Smooth muscle cell (in vitro differentiated cells): ENCODE measurements around the gene APLNR. TPM values are rescaled to one million over a fixed set of nuclear protein-coding genes. Genes with fewer than 3 reads are reported as not detected.
A peak's percentile ranks its signal among the peaks of the same experiment; 100 is the strongest.

Source experiments
- DNase-seq: peaks from one replicate; lab custom pipeline; 2025; ENCODE audit not compliant: unreplicated experiment; lab: John Stamatoyannopoulos, UW
- H2AFZ ChIP-seq: fragments of 200-600 bp; sonication (generic); 2 replicates; pipeline ENCODE4 v1.6.0; 2016; ENCODE audit warnings: antibody characterized with exemption, low read depth, mild to moderate bottlenecking
- H3F3A ChIP-seq: fragments of 200-600 bp; sonication (generic); 2 replicates; pipeline ENCODE4 v1.6.0; 2017; ENCODE audit warnings: antibody characterized with exemption, low read depth
- H3K27ac ChIP-seq: fragments of 200-600 bp; sonication (generic); 2 replicates; pipeline ENCODE4 v1.5.1; 2016; ENCODE audit warnings: low read depth, mild to moderate bottlenecking
- H3K27me3 ChIP-seq: fragments of 200-600 bp; sonication (generic); 2 replicates; pipeline ENCODE4 v1.6.1; 2016; ENCODE audit warnings: low read depth, mild to moderate bottlenecking
- H3K36me3 ChIP-seq: fragments of 200-600 bp; sonication (generic); 2 replicates; pipeline ENCODE4 v1.5.1; 2016; ENCODE audit warnings: low read depth
- H3K4me1 ChIP-seq: fragments of 200-600 bp; sonication (generic); 2 replicates; pipeline ENCODE4 v1.5.1; 2016; ENCODE audit warnings: low read depth
- H3K4me2 ChIP-seq: fragments of 200-600 bp; sonication (generic); 2 replicates; pipeline ENCODE4 v1.6.0; 2016; ENCODE audit warnings: mild to moderate bottlenecking
- H3K4me3 ChIP-seq: fragments of 200-600 bp; sonication (generic); 2 replicates; pipeline ENCODE4 v1.5.1; 2016; ENCODE audit warnings: mild to moderate bottlenecking
- H3K79me2 ChIP-seq: fragments of 200-600 bp; sonication (generic); 2 replicates; pipeline ENCODE4 v1.6.0; 2016; ENCODE audit warnings: low read depth, mild to moderate bottlenecking
- H3K9ac ChIP-seq: fragments of 200-600 bp; sonication (generic); 2 replicates; pipeline ENCODE4 v1.6.0; 2016; ENCODE audit warnings: low read depth
- H3K9me3 ChIP-seq: fragments of 200-600 bp; sonication (generic); replicated peaks from 2 replicates; pipeline ENCODE4 v1.5.1; 2016; ENCODE audit warnings: low read depth
- H4K20me1 ChIP-seq: fragments of 200-600 bp; sonication (generic); 2 replicates; pipeline ENCODE4 v1.6.0; 2016; ENCODE audit warnings: low read depth
- CTCF ChIP-seq: fragments of 200-600 bp; sonication (generic); IDR thresholded peaks from 2 replicates; pipeline ENCODE4 v1.5.1; 2017; ENCODE audit warnings: borderline replicate concordance, mild to moderate bottlenecking, antibody characterized with exemption; ENCODE audit not compliant: insufficient read depth, poor library complexity, severe bottlenecking
- WGBS: methylation state at CpG from one replicate; pipeline ENCODE4 v1.1.7; 2016; ENCODE audit warnings: low lambda C conversion rate; 5-methylcytosine and 5-hydroxymethylcytosine counted together
- polyA plus RNA-seq: library from polyadenylated mRNA; unstranded; fragments of >200 nt; fragmentation: Nextera tagmentation; extraction: Ambion mirVana; gene quantifications from 2 replicates; pipeline ENCODE4 v1.2.1, GENCODE V29; 2016
- total RNA-seq: library from RNA; depleted of rRNA; stranded (reverse); fragments of >200 nt; gene quantifications from 2 replicates; pipeline ENCODE4 v1.2.3, GENCODE V29; 2014

The APLNR gene
- total and polyA plus RNA-seq, 2 experiments from 2014 or later = 103 to 214 TPM

- peak overlapping the region; percentile 55 for H3K4me2 ChIP-seq
- WGBS = 56% methylated on average over 2 of the region's 2 CpGs
- no peaks in the 10 kb centered on the region for H4K20me1 ChIP-seq
- no peaks in the 10 kb centered on the region for H3K27me3 ChIP-seq
- TF ChIP-seq CTCF = no peak
- H3K27ac ChIP-seq = peak overlapping the region; percentile 80
- no peak for DNase-seq
- H3K9ac ChIP-seq = no peak overlapping the region
- H3K9me3 ChIP-seq = no peaks in the 10 kb centered on the region
- no peaks in the 10 kb centered on the region for H3K79me2 ChIP-seq
- H3K36me3 ChIP-seq = no peaks in the 10 kb centered on the region
- peaks cover 12% of the 10 kb centered on the region for H3K4me1 ChIP-seq
- H3K4me3 ChIP-seq = no peak overlapping the region
- peaks cover 20% of the 10 kb centered on the region for H3F3A ChIP-seq
- no peak overlapping the region for H2AFZ ChIP-seq
Measured at GRCh38 chr11:57224128-57224527, 12.9 kb downstream of the APLNR start.

- 41% methylated on average over 3 of the region's 3 CpGs for WGBS
- no peak for TF ChIP-seq CTCF
- Histone ChIP-seq H3K27me3 (no peaks in the 10 kb centered on the region), H3K4me3 (no peak overlapping the region), H3K79me2 (no peaks in the 10 kb centered on the region), H3K27ac (peak overlapping the region; percentile 80), H3F3A (peaks cover 20% of the 10 kb centered on the region), H3K4me2 (peak overlapping the region; percentile 55), H3K4me1 (peaks cover 12% of the 10 kb centered on the region), H3K36me3 (no peaks in the 10 kb centered on the region), H4K20me1 (no peaks in the 10 kb centered on the region), H3K9ac (no peak overlapping the region), H2AFZ (no peak overlapping the region), H3K9me3 (no peaks in the 10 kb centered on the region)
- no peak for DNase-seq
Measured at GRCh38 chr11:57223601-57224000, 13.4 kb downstream of the APLNR start.

- no peak for TF ChIP-seq CTCF
- H3K27ac ChIP-seq = peak overlapping the region; percentile 80
- 15% methylated on average over 1 of the region's 1 CpG for WGBS
- H4K20me1 ChIP-seq = no peaks in the 10 kb centered on the region
- H2AFZ ChIP-seq = no peak overlapping the region
- no peaks in the 10 kb centered on the region for H3K27me3 ChIP-seq
- no peak for DNase-seq
- no peak overlapping the region for H3K4me2 ChIP-seq
- no peaks in the 10 kb centered on the region for H3K79me2 ChIP-seq
- H3K4me1 ChIP-seq = peaks cover 12% of the 10 kb centered on the region
- H3K9ac ChIP-seq = no peak overlapping the region
- H3K4me3 ChIP-seq = no peak overlapping the region
- no peaks in the 10 kb centered on the region for H3K36me3 ChIP-seq
- no peaks in the 10 kb centered on the region for H3K9me3 ChIP-seq
- peaks cover 20% of the 10 kb centered on the region for H3F3A ChIP-seq
Measured at GRCh38 chr11:57222239-57222638, 14.8 kb downstream of the APLNR start.

- Histone ChIP-seq H4K20me1 (no peaks in the 10 kb centered on the region), H3F3A (peaks cover 18% of the 10 kb centered on the region), H3K9ac (no peak overlapping the region), H3K4me2 (no peak overlapping the region), H3K27ac (peak overlapping the region; percentile 12), H3K9me3 (no peaks in the 10 kb centered on the region), H2AFZ (no peak overlapping the region), H3K79me2 (peaks cover 5% of the 10 kb centered on the region), H3K36me3 (no peaks in the 10 kb centered on the region), H3K4me1 (peaks cover 26% of the 10 kb centered on the region), H3K27me3 (no peaks in the 10 kb centered on the region), H3K4me3 (no peak overlapping the region)
- no peak for DNase-seq
- no peak for TF ChIP-seq CTCF
- WGBS = 31% methylated on average over 6 of the region's 6 CpGs
Measured at GRCh38 chr11:57219021-57219627, 17.9 kb downstream of the APLNR start.
